ENCODE data around the gene DNM2. TPM values are rescaled to one million over a fixed set of nuclear protein-coding genes. Genes with fewer than 3 reads are reported as not detected.

Gene DNM2
- total and polyA plus RNA-seq, 2 of the 13 experiments (the other 11 are each of a cell fraction or from before 2014, with no cell fraction given), result 41.7 to 59.8 TPM

DNA sequence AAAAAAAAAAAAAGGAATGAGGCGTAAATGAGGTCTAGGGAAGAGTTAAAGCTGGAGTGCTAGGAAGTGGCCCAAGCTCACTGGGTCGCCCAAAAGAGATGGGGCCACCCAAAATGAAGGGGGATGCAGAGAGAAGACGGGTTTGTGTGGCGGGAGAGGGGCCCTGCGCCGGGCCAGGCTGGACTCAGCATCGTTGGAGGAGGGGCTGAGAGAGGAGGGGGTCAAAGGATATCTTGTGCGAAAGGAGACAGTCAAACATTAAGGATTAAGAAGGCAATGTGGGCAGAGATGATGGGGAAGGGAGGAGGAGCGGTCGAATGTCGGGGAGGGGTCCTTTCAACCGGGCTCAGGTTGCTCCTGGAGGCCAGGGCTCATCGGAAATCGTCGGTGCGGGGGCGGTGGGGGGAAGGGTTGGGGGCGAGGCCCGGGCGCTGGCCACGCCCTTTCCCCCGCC lies 152.6 kb downstream of the DNM2 start (continued):
- TF ChIP-seq ZFP62 (CRISPR knock-in tag; IDR thresholded peaks at IDR 0.05), result no peak
- TF ChIP-seq ZNF563 (CRISPR knock-in tag; IDR thresholded peaks at IDR 0.05), result no peak
- TF ChIP-seq, protein P1, sequence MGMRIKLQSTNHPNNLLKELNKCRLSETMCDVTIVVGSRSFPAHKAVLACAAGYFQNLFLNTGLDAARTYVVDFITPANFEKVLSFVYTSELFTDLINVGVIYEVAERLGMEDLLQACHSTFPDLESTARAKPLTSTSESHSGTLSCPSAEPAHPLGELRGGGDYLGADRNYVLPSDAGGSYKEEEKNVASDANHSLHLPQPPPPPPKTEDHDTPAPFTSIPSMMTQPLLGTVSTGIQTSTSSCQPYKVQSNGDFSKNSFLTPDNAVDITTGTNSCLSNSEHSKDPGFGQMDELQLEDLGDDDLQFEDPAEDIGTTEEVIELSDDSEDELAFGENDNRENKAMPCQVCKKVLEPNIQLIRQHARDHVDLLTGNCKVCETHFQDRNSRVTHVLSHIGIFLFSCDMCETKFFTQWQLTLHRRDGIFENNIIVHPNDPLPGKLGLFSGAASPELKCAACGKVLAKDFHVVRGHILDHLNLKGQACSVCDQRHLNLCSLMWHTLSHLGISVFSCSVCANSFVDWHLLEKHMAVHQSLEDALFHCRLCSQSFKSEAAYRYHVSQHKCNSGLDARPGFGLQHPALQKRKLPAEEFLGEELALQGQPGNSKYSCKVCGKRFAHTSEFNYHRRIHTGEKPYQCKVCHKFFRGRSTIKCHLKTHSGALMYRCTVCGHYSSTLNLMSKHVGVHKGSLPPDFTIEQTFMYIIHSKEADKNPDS (CRISPR knock-in tag; IDR thresholded peaks at IDR 0.05), result no peak
- no peak for TF ChIP-seq NR1H2 (CRISPR knock-in tag; IDR thresholded peaks at IDR 0.05; ENCODE audit: borderline replicate concordance, low read depth)
- no peak for TF ChIP-seq ZNF703 (CRISPR knock-in tag; IDR thresholded peaks at IDR 0.05; ENCODE audit: borderline replicate concordance)
- peak; percentile 35; the same call in 1 of the 2 replicates for TF ChIP-seq ZBTB7A (CRISPR knock-in tag; IDR thresholded peaks at IDR 0.05)
- no peak for TF ChIP-seq ZNF17 (CRISPR knock-in tag; IDR thresholded peaks at IDR 0.05)
- TF ChIP-seq RXRB (CRISPR knock-in tag; IDR thresholded peaks at IDR 0.05; ENCODE audit: borderline replicate concordance), result no peak
- no peak for TF ChIP-seq TRIM24 (CRISPR knock-in tag; IDR thresholded peaks at IDR 0.05)
- no peak for TF ChIP-seq ATAD3A (CRISPR knock-in tag; IDR thresholded peaks at IDR 0.05)
- no peak for TF ChIP-seq ZNF570 (CRISPR knock-in tag; IDR thresholded peaks at IDR 0.05; ENCODE audit: borderline replicate concordance)
- no peak for TF ChIP-seq ZKSCAN1 (IDR thresholded peaks at IDR 0.05; ENCODE audit: low read length)
- TF ChIP-seq, protein P2, sequence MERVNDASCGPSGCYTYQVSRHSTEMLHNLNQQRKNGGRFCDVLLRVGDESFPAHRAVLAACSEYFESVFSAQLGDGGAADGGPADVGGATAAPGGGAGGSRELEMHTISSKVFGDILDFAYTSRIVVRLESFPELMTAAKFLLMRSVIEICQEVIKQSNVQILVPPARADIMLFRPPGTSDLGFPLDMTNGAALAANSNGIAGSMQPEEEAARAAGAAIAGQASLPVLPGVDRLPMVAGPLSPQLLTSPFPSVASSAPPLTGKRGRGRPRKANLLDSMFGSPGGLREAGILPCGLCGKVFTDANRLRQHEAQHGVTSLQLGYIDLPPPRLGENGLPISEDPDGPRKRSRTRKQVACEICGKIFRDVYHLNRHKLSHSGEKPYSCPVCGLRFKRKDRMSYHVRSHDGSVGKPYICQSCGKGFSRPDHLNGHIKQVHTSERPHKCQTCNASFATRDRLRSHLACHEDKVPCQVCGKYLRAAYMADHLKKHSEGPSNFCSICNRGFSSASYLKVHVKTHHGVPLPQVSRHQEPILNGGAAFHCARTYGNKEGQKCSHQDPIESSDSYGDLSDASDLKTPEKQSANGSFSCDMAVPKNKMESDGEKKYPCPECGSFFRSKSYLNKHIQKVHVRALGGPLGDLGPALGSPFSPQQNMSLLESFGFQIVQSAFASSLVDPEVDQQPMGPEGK (CRISPR knock-in tag; IDR thresholded peaks at IDR 0.05), result peak; percentile 58; the same call in 1 of the 2 replicates
- no peak for TF ChIP-seq ZNF460 (CRISPR knock-in tag; IDR thresholded peaks at IDR 0.05; ENCODE audit: borderline replicate concordance)
- TF ChIP-seq ZNF572 (CRISPR knock-in tag; IDR thresholded peaks at IDR 0.05), result 0 out of 2 replicates have a peak, but pooled peaks have one; percentile 32
- TF ChIP-seq GFI1 (CRISPR knock-in tag; IDR thresholded peaks at IDR 0.05; ENCODE audit: borderline replicate concordance), result no peak
- TF ChIP-seq, protein P3, sequence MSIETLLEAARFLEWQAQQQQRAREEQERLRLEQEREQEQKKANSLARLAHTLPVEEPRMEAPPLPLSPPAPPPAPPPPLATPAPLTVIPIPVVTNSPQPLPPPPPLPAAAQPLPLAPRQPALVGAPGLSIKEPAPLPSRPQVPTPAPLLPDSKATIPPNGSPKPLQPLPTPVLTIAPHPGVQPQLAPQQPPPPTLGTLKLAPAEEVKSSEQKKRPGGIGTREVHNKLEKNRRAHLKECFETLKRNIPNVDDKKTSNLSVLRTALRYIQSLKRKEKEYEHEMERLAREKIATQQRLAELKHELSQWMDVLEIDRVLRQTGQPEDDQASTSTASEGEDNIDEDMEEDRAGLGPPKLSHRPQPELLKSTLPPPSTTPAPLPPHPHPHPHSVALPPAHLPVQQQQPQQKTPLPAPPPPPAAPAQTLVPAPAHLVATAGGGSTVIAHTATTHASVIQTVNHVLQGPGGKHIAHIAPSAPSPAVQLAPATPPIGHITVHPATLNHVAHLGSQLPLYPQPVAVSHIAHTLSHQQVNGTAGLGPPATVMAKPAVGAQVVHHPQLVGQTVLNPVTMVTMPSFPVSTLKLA (IDR thresholded peaks at IDR 0.05), result no peak
- TF ChIP-seq RELA (CRISPR knock-in tag; IDR thresholded peaks at IDR 0.05), result no peak
- TF ChIP-seq, protein P4, sequence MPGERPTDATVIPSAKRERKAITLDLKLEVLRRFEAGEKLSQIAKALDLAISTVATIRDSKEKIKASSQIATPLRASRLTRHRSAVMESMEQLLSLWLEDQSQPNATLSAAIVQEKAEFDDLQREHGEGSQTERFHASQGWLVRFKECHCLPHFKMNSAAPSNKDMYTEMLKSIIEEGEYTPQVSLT (CRISPR knock-in tag; IDR thresholded peaks at IDR 0.05; ENCODE audit: borderline replicate concordance, low read depth), result no peak
- TF ChIP-seq, protein P5, sequence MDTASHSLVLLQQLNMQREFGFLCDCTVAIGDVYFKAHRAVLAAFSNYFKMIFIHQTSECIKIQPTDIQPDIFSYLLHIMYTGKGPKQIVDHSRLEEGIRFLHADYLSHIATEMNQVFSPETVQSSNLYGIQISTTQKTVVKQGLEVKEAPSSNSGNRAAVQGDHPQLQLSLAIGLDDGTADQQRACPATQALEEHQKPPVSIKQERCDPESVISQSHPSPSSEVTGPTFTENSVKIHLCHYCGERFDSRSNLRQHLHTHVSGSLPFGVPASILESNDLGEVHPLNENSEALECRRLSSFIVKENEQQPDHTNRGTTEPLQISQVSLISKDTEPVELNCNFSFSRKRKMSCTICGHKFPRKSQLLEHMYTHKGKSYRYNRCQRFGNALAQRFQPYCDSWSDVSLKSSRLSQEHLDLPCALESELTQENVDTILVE (CRISPR knock-in tag; IDR thresholded peaks at IDR 0.05), result peak; percentile 3; the same call in 1 of the 2 replicates
- TF ChIP-seq POLR2AphosphoS5 (IDR thresholded peaks at IDR 0.05; ENCODE audit: low read depth, low read length), result peak; percentile 68
- TF ChIP-seq, protein P6, sequence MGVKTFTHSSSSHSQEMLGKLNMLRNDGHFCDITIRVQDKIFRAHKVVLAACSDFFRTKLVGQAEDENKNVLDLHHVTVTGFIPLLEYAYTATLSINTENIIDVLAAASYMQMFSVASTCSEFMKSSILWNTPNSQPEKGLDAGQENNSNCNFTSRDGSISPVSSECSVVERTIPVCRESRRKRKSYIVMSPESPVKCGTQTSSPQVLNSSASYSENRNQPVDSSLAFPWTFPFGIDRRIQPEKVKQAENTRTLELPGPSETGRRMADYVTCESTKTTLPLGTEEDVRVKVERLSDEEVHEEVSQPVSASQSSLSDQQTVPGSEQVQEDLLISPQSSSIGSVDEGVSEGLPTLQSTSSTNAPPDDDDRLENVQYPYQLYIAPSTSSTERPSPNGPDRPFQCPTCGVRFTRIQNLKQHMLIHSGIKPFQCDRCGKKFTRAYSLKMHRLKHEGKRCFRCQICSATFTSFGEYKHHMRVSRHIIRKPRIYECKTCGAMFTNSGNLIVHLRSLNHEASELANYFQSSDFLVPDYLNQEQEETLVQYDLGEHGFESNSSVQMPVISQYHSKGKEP (CRISPR knock-in tag; IDR thresholded peaks at IDR 0.05), result no peak
- no peak for TF ChIP-seq FOXJ3 (CRISPR knock-in tag; IDR thresholded peaks at IDR 0.05; ENCODE audit: borderline replicate concordance)

All from HepG2 (cell line).